Esophagus (tissue), 2 donors: Measurements from ENCODE around the gene LCNL1. TPM values are rescaled to one million over a fixed set of nuclear protein-coding genes. Genes with fewer than 3 reads are reported as not detected.

ENCODE experiments used
- H3K27ac ChIP-seq, 2 donors: one replicate each; pipeline ENCODE4 v1.5.1; 2013; ENCODE audit warnings: low read depth in 2 of 2, mild to moderate bottlenecking in 2 of 2, inconsistent platforms in 1 of 2, low read length in 1 of 2, moderate library complexity in 1 of 2
- H3K27me3 ChIP-seq, 2 donors: one replicate each; pipeline ENCODE4 v1.6.1; 2013; ENCODE audit warnings: low read length in 2 of 2, control low read depth in 1 of 2, mild to moderate bottlenecking in 1 of 2; ENCODE audit not compliant: insufficient read depth in 2 of 2, control insufficient read depth in 1 of 2
- H3K36me3 ChIP-seq, 2 donors: one replicate each; pipeline ENCODE4 v1.6.1; 2013; ENCODE audit warnings: low read length in 1 of 2; ENCODE audit not compliant: control insufficient read depth in 2 of 2, insufficient read depth in 2 of 2
- H3K4me1 ChIP-seq, 2 donors: one replicate each; pipeline ENCODE4 v1.6.1; 2013; ENCODE audit warnings: low read length in 1 of 2; ENCODE audit not compliant: control insufficient read depth in 2 of 2, insufficient read depth in 2 of 2
- H3K4me3 ChIP-seq, 2 donors: one replicate each; pipeline ENCODE4 v1.5.1; 2013; ENCODE audit warnings: low read length in 2 of 2, mild to moderate bottlenecking in 2 of 2, low read depth in 1 of 2, moderate library complexity in 1 of 2
- H3K9me3 ChIP-seq, 2 donors: one replicate each; pipeline ENCODE4 v1.6.1; 2013; ENCODE audit warnings: mild to moderate bottlenecking in 2 of 2, low read depth in 1 of 2, low read length in 1 of 2, moderate library complexity in 1 of 2; ENCODE audit not compliant: control insufficient read depth in 2 of 2, insufficient read depth in 1 of 2
- WGBS, 2 donors: extraction: QIAGEN DNeasy Blood & Tissue Kit; methylation state at CpG; one replicate each; pipeline ENCODE4 v1.1.7; 2013; 5-methylcytosine and 5-hydroxymethylcytosine counted together
- polyA plus RNA-seq, 2 donors: library from polyadenylated mRNA; stranded (reverse); fragments of 200-250 nt; gene quantifications; one replicate each; pipeline ENCODE4 v1.2.3, GENCODE V29; 2013
- donor health status: healthy with polysubstance abuse.
- donor health status: Bipolar disorder and iron deficiency.

The LCNL1 gene
- polyA plus RNA-seq, 2 donors: 0.20 to 0.55 TPM

GRCh38 chr9:136946228-136947027 lies 36.4 kb upstream of the LCNL1 start:
- Histone ChIP-seq H3K27ac (no peak overlapping the region), H3K4me1 (peaks cover 12 to 20% of the 10 kb centered on the region in 2 donors), H3K27me3 (no peaks in the 10 kb centered on the region), H3K4me3 (no peak overlapping the region), H3K36me3 (peaks cover 4 to 19% of the 10 kb centered on the region in 2 donors), H3K9me3 (no peaks in the 10 kb centered on the region)
- WGBS, 2 donors: 80 to 81% methylated on average over 27 of the region's 27 CpGs

- H3K4me3 ChIP-seq: no peak overlapping the region
- 49 to 54% methylated on average over 19 to 26 of the region's 26 CpGs for WGBS, 2 donors
- no peaks in the 10 kb centered on the region for H3K27me3 ChIP-seq
- peaks cover 12 to 19% of the 10 kb centered on the region in 2 donors for H3K4me1 ChIP-seq
- H3K9me3 ChIP-seq: no peaks in the 10 kb centered on the region
- H3K36me3 ChIP-seq: peaks cover 1 to 11% of the 10 kb centered on the region in 2 donors
- H3K27ac ChIP-seq: peak overlapping the region; percentile 47 to 73
These were observed 35.5 kb upstream of the LCNL1 start for GRCh38 chr9:136947028-136947891.

- Histone ChIP-seq H3K4me1 (peaks cover 8 to 11% of the 10 kb centered on the region in 2 donors), H3K4me3 (no peak overlapping the region), H3K9me3 (no peaks in the 10 kb centered on the region), H3K27me3 (no peaks in the 10 kb centered on the region), H3K36me3 (peaks cover 0 to 3% of the 10 kb centered on the region in 2 donors), H3K27ac (peak overlapping the region; percentile 47 to 73)
- 36 to 51% methylated on average over 13 to 15 of the region's 15 CpGs for WGBS, 2 donors
These were observed 34.8 kb upstream of the LCNL1 start for GRCh38 chr9:136947955-136948510.

GRCh38 chr9:136949239-136949816 lies 33.5 kb upstream of the LCNL1 start:
- 13 to 18% methylated on average over 17 to 22 of the region's 22 CpGs for WGBS, 2 donors
- no peaks in the 10 kb centered on the region for H3K36me3 ChIP-seq
- H3K4me1 ChIP-seq: peaks cover 3 to 7% of the 10 kb centered on the region in 2 donors
- H3K9me3 ChIP-seq: no peaks in the 10 kb centered on the region
- peak overlapping the region; percentile 56 to 65 for H3K4me3 ChIP-seq
- peak overlapping the region; percentile 95 to 96 for H3K27ac ChIP-seq
- no peaks in the 10 kb centered on the region for H3K27me3 ChIP-seq

GRCh38 chr9:136949817-136950655 lies 32.8 kb upstream of the LCNL1 start:
- Histone ChIP-seq H3K4me1 (peaks cover 3 to 7% of the 10 kb centered on the region in 2 donors), H3K4me3 (peak overlapping the region; percentile 56 to 65), H3K27me3 (no peaks in the 10 kb centered on the region), H3K27ac (peak overlapping the region; percentile 95 to 96), H3K36me3 (no peaks in the 10 kb centered on the region), H3K9me3 (no peaks in the 10 kb centered on the region)
- 2% methylated on average over 48 to 63 of the region's 63 CpGs for WGBS, 2 donors

- peaks cover 3 to 7% of the 10 kb centered on the region in 2 donors for H3K4me1 ChIP-seq
- H3K27ac ChIP-seq: peak overlapping the region; percentile 95 to 96
- WGBS, 2 donors: 24 to 29% methylated on average over 9 of the region's 9 CpGs
- H3K4me3 ChIP-seq: peak overlapping the region; percentile 56 to 65
- no peaks in the 10 kb centered on the region for H3K27me3 ChIP-seq
- H3K36me3 ChIP-seq: no peaks in the 10 kb centered on the region
- no peaks in the 10 kb centered on the region for H3K9me3 ChIP-seq
These were observed 32.0 kb upstream of the LCNL1 start for GRCh38 chr9:136950656-136951276.

GRCh38 chr9:136951541-136952320 lies 31.1 kb upstream of the LCNL1 start, which contains the start of gene LCN12:
TSS of gene LCN12 (plus strand) at chr9:136952273. CDS start at chr9:136952328, 55 bp downstream.
- 82% methylated on average over 14 of the region's 14 CpGs for WGBS, 2 donors

GRCh38 chr9:136952321-136952850 lies 30.4 kb upstream of the LCNL1 start:
- Histone ChIP-seq H3K9me3 (no peaks in the 10 kb centered on the region), H3K27ac (no peak overlapping the region), H3K4me3 (no peak overlapping the region), H3K4me1 (peaks cover 3 to 7% of the 10 kb centered on the region in 2 donors), H3K36me3 (no peaks in the 10 kb centered on the region), H3K27me3 (no peaks in the 10 kb centered on the region)
- WGBS, 2 donors: 67 to 80% methylated on average over 14 to 15 of the region's 15 CpGs

More at GRCh38 chr9:136951541-136952320, 31.1 kb upstream of the LCNL1 start, which contains the start of gene LCN12:
- Histone ChIP-seq H3K4me3 (no peak within 1 kb of the TSS), H3K27me3 (no peaks in the 10 kb centered on the region), H3K4me1 (peaks cover 3 to 7% of the 10 kb centered on the region in 2 donors), H3K9me3 (no peaks in the 10 kb centered on the region), H3K27ac (no peak within 1 kb of the TSS), H3K36me3 (no peaks in the 10 kb centered on the region)
